Mesendoderm (in vitro differentiated cells): ENCODE measurements around the gene CALCB.

ENCODE experiments used
- DNase-seq: peaks from one replicate; pipeline ENCODE4 v3.0.0; 2013
- H2AK5ac ChIP-seq: 2 replicates; pipeline ENCODE4 v1.6.1; 2013; ENCODE audit warnings: low read length, inconsistent platforms
- H2BK120ac ChIP-seq: 2 replicates; pipeline ENCODE4 v1.6.1; 2013; ENCODE audit warnings: low read depth, mild to moderate bottlenecking, low read length, moderate library complexity, mixed read lengths
- H2BK15ac ChIP-seq: replicated peaks from 2 replicates; pipeline ENCODE4 v1.6.1; 2013; ENCODE audit warnings: low read depth, mild to moderate bottlenecking, moderate library complexity
- H2BK5ac ChIP-seq: 2 replicates; pipeline ENCODE4 v1.6.1; 2013; ENCODE audit warnings: low read length, inconsistent platforms
- H3K18ac ChIP-seq: 2 replicates; pipeline ENCODE4 v1.6.1; 2013; ENCODE audit warnings: mild to moderate bottlenecking, low read length, mixed read lengths
- H3K23ac ChIP-seq: one replicate; pipeline ENCODE4 v1.6.1; 2013; ENCODE audit warnings: low read length
- H3K27ac ChIP-seq: 2 replicates; pipeline ENCODE4 v1.5.1; 2013; ENCODE audit warnings: low read depth, mild to moderate bottlenecking, inconsistent platforms, low read length, moderate library complexity
- H3K27me3 ChIP-seq: 2 replicates; pipeline ENCODE4 v1.6.1; 2013; ENCODE audit warnings: low read length, control low read depth, mild to moderate bottlenecking, inconsistent platforms; ENCODE audit not compliant: insufficient read depth, poor library complexity
- H3K36me3 ChIP-seq: 2 replicates; pipeline ENCODE4 v1.6.1; 2013; ENCODE audit warnings: low read length, inconsistent platforms; ENCODE audit not compliant: control insufficient read depth, insufficient read depth
- H3K4ac ChIP-seq: one replicate; pipeline ENCODE4 v1.6.1; 2013; ENCODE audit warnings: low read depth, mild to moderate bottlenecking, low read length, moderate library complexity
- H3K4me1 ChIP-seq: 2 replicates; pipeline ENCODE4 v1.6.1; 2013; ENCODE audit warnings: low read depth, low read length, inconsistent platforms; ENCODE audit not compliant: control insufficient read depth
- H3K4me2 ChIP-seq: 2 replicates; pipeline ENCODE4 v1.6.1; 2013; ENCODE audit warnings: low read length
- H3K4me3 ChIP-seq: 2 replicates; pipeline ENCODE4 v1.5.1; 2013; ENCODE audit warnings: mild to moderate bottlenecking, low read length
- H3K56ac ChIP-seq: one replicate; pipeline ENCODE4 v1.6.1; 2013; ENCODE audit warnings: low read length
- H3K79me1 ChIP-seq: 2 replicates; pipeline ENCODE4 v1.6.1; 2013; ENCODE audit warnings: low read length, inconsistent platforms
- H3K79me2 ChIP-seq: 2 replicates; pipeline ENCODE4 v1.6.1; 2013; ENCODE audit warnings: mild to moderate bottlenecking, low read length; ENCODE audit not compliant: control insufficient read depth, insufficient read depth
- H3K9ac ChIP-seq: 2 replicates; pipeline ENCODE4 v1.6.1; 2013; ENCODE audit warnings: low read length, inconsistent platforms
- H4K5ac ChIP-seq: one replicate; pipeline ENCODE4 v1.6.1; 2013; ENCODE audit warnings: low read length
- H4K8ac ChIP-seq: one replicate; pipeline ENCODE4 v1.6.1; 2013; ENCODE audit warnings: low read depth, mild to moderate bottlenecking, control low read depth, low read length, moderate library complexity
- WGBS: extraction: QIAGEN DNeasy Blood & Tissue Kit; methylation state at CpG from one replicate; pipeline ENCODE4 v1.1.7; 2013; ENCODE audit warnings: low lambda C conversion rate, missing lambda C conversion rate; ENCODE audit not compliant: insufficient coverage; ENCODE audit errors: extremely low coverage; 5-methylcytosine and 5-hydroxymethylcytosine counted together

CALCB gene

DNA sequence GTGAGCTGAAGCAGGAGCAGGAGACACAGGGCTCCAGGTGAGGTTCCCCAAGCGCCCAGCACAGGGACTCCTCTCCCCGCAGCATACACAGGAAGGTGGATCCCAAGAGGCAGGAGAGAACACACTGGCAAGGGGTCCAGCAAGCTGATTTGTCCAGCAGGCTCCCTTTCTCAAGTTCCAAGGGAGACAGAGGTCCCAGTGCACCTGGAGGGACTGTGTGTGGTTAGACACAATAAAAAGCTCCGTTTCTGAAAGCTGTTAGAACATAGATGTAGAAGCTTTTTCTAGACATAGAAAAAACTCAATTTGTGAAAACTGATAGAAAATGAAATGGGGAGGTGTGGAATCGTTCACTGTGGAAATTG is 1.8 kb downstream of the CALCB start:
- no peak overlapping the region for H2AK5ac ChIP-seq
- peaks cover 3% of the 10 kb centered on the region for H3K4me1 ChIP-seq
- no peak overlapping the region for H4K5ac ChIP-seq
- no CpG with 5 or more reads among the region's 4 CpGs for WGBS
- H3K27me3 ChIP-seq, result no peaks in the 10 kb centered on the region
- H3K9ac ChIP-seq, result no peak overlapping the region
- H3K79me2 ChIP-seq, result no peaks in the 10 kb centered on the region
- no peak for DNase-seq
- no peak overlapping the region for H2BK15ac ChIP-seq
- H3K36me3 ChIP-seq, result no peaks in the 10 kb centered on the region
- no peak overlapping the region for H3K4me2 ChIP-seq
- no peak overlapping the region for H3K23ac ChIP-seq
- H2BK120ac ChIP-seq, result no peak overlapping the region
- H4K8ac ChIP-seq, result no peak overlapping the region
- H3K4me3 ChIP-seq, result no peak overlapping the region
- H3K27ac ChIP-seq, result no peak overlapping the region
- H3K4ac ChIP-seq, result no peak overlapping the region
- H3K56ac ChIP-seq, result no peak overlapping the region
- no peak overlapping the region for H3K18ac ChIP-seq
- H2BK5ac ChIP-seq, result no peak overlapping the region
- no peaks in the 10 kb centered on the region for H3K79me1 ChIP-seq

DNA sequence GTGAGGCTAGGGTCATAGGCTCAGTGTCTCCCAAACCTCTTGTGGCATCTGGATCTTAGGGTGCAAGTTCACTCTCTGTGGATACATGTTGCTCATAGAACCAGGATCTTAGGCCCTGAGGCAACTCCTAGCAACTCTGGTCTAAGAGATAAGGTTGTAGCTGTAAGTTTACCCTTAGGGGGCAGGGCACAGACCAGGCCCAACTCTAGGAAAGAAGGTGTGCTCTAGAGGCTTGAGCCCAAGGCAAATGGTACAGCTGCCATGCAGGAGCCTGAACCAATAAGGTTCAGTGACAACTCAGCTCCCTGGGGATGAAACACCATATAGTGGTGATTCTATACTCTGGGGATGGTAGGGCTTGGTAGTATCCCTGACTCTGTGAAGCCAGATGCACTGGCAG is 17.8 kb downstream of the CALCB start:
- peak; percentile 11 for DNase-seq
- Histone ChIP-seq H3K4me3 (no peak overlapping the region), H3K9ac (no peak overlapping the region), H3K36me3 (no peaks in the 10 kb centered on the region), H4K8ac (no peak overlapping the region), H3K18ac (no peak overlapping the region), H3K4me1 (no peaks in the 10 kb centered on the region), H3K4ac (no peak overlapping the region), H2AK5ac (no peak overlapping the region), H3K56ac (no peak overlapping the region), H2BK120ac (no peak overlapping the region), H2BK15ac (no peak overlapping the region), H3K27ac (no peak overlapping the region), H4K5ac (no peak overlapping the region), H3K23ac (no peak overlapping the region), H3K4me2 (no peak overlapping the region), H3K79me2 (no peaks in the 10 kb centered on the region), H3K27me3 (no peaks in the 10 kb centered on the region), H2BK5ac (no peak overlapping the region), H3K79me1 (no peaks in the 10 kb centered on the region)

DNA sequence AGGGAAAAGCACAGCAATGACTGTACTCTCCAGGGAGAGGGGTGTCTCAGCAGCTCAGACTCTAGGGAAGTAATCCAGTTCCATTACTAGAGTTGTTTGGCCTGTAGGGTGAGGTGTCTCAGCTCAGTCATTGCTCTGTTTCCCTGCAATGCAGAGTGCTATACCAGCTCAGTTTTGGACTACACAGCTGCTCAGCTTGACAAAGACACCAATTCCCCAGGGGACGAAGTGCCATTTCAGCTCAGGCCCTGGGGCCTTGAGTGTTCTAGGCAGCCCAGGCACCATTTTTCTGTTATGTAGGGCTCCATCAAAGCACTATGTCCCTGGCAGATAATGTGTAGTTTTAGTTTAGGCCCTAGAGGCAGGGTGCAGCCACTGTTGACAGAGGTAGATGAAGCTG is 18.2 kb downstream of the CALCB start:
- no peak for DNase-seq
- H3K36me3 ChIP-seq, result no peaks in the 10 kb centered on the region
- no peak overlapping the region for H3K4me2 ChIP-seq
- H4K5ac ChIP-seq, result no peak overlapping the region
- H3K9ac ChIP-seq, result no peak overlapping the region
- H3K56ac ChIP-seq, result no peak overlapping the region
- no peaks in the 10 kb centered on the region for H3K79me1 ChIP-seq
- no peak overlapping the region for H2BK5ac ChIP-seq
- H4K8ac ChIP-seq, result no peak overlapping the region
- no peaks in the 10 kb centered on the region for H3K4me1 ChIP-seq
- H3K27me3 ChIP-seq, result no peaks in the 10 kb centered on the region
- H3K4ac ChIP-seq, result no peak overlapping the region
- no peak overlapping the region for H3K27ac ChIP-seq
- H2BK15ac ChIP-seq, result no peak overlapping the region
- H3K23ac ChIP-seq, result no peak overlapping the region
- no CpG with 5 or more reads among the region's 1 CpG for WGBS
- H2BK120ac ChIP-seq, result no peak overlapping the region
- H3K18ac ChIP-seq, result no peak overlapping the region
- H2AK5ac ChIP-seq, result no peak overlapping the region
- H3K79me2 ChIP-seq, result no peaks in the 10 kb centered on the region
- no peak overlapping the region for H3K4me3 ChIP-seq

DNA sequence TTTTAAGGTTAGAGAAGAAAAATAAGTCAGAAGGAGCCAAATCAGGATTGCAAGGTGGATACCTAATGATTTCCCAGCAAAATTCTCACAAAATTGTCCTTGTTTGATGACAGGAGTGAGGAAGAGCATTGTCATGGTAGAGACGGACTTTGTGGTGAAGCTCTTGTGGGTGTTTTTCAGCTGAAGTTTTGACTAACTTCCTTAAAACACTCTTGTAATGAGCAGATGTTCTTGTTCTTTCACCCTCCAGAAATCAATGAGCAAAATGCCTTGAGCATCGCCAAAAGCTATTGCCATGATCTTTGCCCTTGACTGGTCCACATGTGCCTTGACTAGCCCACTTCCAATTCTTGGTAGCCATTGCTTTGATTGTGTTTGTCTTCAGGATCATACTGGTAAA is 20.0 kb downstream of the CALCB start:
- Histone ChIP-seq H3K27me3 (no peaks in the 10 kb centered on the region), H4K5ac (no peak overlapping the region), H3K4me2 (no peak overlapping the region), H2BK5ac (no peak overlapping the region), H3K36me3 (no peaks in the 10 kb centered on the region), H3K27ac (no peak overlapping the region), H3K4ac (no peak overlapping the region), H3K18ac (no peak overlapping the region), H3K4me3 (no peak overlapping the region), H3K79me2 (no peaks in the 10 kb centered on the region), H3K4me1 (no peaks in the 10 kb centered on the region), H2BK15ac (no peak overlapping the region), H4K8ac (no peak overlapping the region), H2AK5ac (no peak overlapping the region), H3K56ac (no peak overlapping the region), H3K79me1 (no peaks in the 10 kb centered on the region), H3K9ac (no peak overlapping the region), H2BK120ac (no peak overlapping the region), H3K23ac (no peak overlapping the region)
- DNase-seq, result no peak
- WGBS, result no CpG with 5 or more reads among the region's 2 CpGs

- Histone ChIP-seq H3K56ac (no peak overlapping the region), H3K4me3 (no peak overlapping the region), H3K4me2 (no peak overlapping the region), H2BK5ac (no peak overlapping the region), H2AK5ac (no peak overlapping the region), H3K27ac (no peak overlapping the region), H3K27me3 (no peaks in the 10 kb centered on the region), H3K9ac (no peak overlapping the region), H4K5ac (no peak overlapping the region), H2BK120ac (no peak overlapping the region), H3K18ac (no peak overlapping the region), H3K36me3 (no peaks in the 10 kb centered on the region), H3K4ac (no peak overlapping the region), H3K23ac (no peak overlapping the region), H3K4me1 (no peaks in the 10 kb centered on the region), H4K8ac (no peak overlapping the region), H3K79me1 (no peaks in the 10 kb centered on the region), H3K79me2 (no peaks in the 10 kb centered on the region), H2BK15ac (no peak overlapping the region)
- no CpG with 5 or more reads among the region's 2 CpGs for WGBS
- no peak for DNase-seq
These were observed 22.4 kb downstream of the CALCB start for GRCh38 chr11:15095736-15096228.

GRCh38 chr11:15097411-15097810 is 24.0 kb downstream of the CALCB start:
- no peak overlapping the region for H3K4ac ChIP-seq
- H2BK5ac ChIP-seq, result no peak overlapping the region
- DNase-seq, result no peak
- H2BK15ac ChIP-seq, result no peak overlapping the region
- H4K5ac ChIP-seq, result no peak overlapping the region
- H3K4me1 ChIP-seq, result no peaks in the 10 kb centered on the region
- H3K4me3 ChIP-seq, result no peak overlapping the region
- H3K79me2 ChIP-seq, result no peaks in the 10 kb centered on the region
- no peak overlapping the region for H4K8ac ChIP-seq
- H3K36me3 ChIP-seq, result no peaks in the 10 kb centered on the region
- H3K79me1 ChIP-seq, result no peaks in the 10 kb centered on the region
- H2AK5ac ChIP-seq, result no peak overlapping the region
- no peaks in the 10 kb centered on the region for H3K27me3 ChIP-seq
- no CpG with 5 or more reads among the region's 3 CpGs for WGBS
- no peak overlapping the region for H3K18ac ChIP-seq
- no peak overlapping the region for H2BK120ac ChIP-seq
- H3K9ac ChIP-seq, result no peak overlapping the region
- no peak overlapping the region for H3K56ac ChIP-seq
- no peak overlapping the region for H3K4me2 ChIP-seq
- no peak overlapping the region for H3K27ac ChIP-seq
- H3K23ac ChIP-seq, result no peak overlapping the region
